Measurements from ENCODE around the gene NPAS2. TPM values are rescaled to one million over a fixed set of nuclear protein-coding genes. Genes with fewer than 3 reads are reported as not detected.

Gene NPAS2
- total RNA-seq, 3 donors from 2014 or later (not counting 1 experiment from before 2014, with no cell fraction given) = not detected

DNA sequence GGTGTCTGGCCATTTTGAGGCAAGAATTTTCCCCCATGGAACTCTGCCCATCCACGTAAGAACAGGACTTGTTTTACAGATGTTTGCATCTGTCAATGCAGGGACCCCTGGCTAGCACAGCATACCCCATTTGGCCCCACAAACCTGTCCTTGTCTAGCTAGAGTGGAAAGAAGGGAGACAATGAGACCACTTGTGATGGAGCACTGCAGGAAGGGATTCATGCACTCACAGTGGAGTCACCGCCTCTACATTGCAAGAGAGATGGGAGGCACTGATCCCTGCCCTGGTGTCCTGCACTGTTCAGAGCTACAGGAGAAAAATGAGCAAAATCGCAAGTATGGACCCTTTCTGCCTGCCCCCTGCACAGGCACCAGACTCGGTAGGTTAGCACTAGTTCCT lies 32.5 kb downstream of the NPAS2 start:
- TF ChIP-seq, protein P1, sequence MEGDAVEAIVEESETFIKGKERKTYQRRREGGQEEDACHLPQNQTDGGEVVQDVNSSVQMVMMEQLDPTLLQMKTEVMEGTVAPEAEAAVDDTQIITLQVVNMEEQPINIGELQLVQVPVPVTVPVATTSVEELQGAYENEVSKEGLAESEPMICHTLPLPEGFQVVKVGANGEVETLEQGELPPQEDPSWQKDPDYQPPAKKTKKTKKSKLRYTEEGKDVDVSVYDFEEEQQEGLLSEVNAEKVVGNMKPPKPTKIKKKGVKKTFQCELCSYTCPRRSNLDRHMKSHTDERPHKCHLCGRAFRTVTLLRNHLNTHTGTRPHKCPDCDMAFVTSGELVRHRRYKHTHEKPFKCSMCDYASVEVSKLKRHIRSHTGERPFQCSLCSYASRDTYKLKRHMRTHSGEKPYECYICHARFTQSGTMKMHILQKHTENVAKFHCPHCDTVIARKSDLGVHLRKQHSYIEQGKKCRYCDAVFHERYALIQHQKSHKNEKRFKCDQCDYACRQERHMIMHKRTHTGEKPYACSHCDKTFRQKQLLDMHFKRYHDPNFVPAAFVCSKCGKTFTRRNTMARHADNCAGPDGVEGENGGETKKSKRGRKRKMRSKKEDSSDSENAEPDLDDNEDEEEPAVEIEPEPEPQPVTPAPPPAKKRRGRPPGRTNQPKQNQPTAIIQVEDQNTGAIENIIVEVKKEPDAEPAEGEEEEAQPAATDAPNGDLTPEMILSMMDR (IDR thresholded peaks at IDR 0.05) = no peak
- no peaks in the 10 kb centered on the region for H3K9me3 ChIP-seq (ENCODE audit: control insufficient read depth, insufficient read depth, low read length)
- no peaks in the 10 kb centered on the region for H3K4me1 Mint-ChIP-seq
- no peaks in the 10 kb centered on the region for H3K9me3 Mint-ChIP-seq
- no peak for ATAC-seq
- no peak overlapping the region for H3K27ac Mint-ChIP-seq
- H3K27me3 Mint-ChIP-seq (ENCODE audit: low read depth in 2 of 2) = peaks cover 24 to 29% of the 10 kb centered on the region in 2 donors
- intact Hi-C loops (cut with micrococcal nuclease) = no loop called here
- H3K4me1 ChIP-seq (ENCODE audit: control insufficient read depth, insufficient read depth, low read length) = no peaks in the 10 kb centered on the region
- 99% methylated on average over 3 of the region's 4 CpGs for WGBS (ENCODE audit: insufficient coverage)
- no peaks in the 10 kb centered on the region for H3K36me3 Mint-ChIP-seq
- H3K36me3 ChIP-seq (ENCODE audit: control insufficient read depth, insufficient read depth, low read length) = no peaks in the 10 kb centered on the region
- H3K27me3 ChIP-seq (ENCODE audit: control insufficient read depth, insufficient read depth, low read length) = no peaks in the 10 kb centered on the region
- no peak overlapping the region for H3K27ac ChIP-seq (ENCODE audit: low read length)
- no peak overlapping the region for H3K4me3 Mint-ChIP-seq
- DNase-seq = no peak
- no peak overlapping the region for H3K4me3 ChIP-seq (ENCODE audit: low read length)

GRCh38 chr2:100852999-100853908 lies 33.3 kb downstream of the NPAS2 start:
- intact Hi-C loops (cut with micrococcal nuclease) = no loop called here

DNA sequence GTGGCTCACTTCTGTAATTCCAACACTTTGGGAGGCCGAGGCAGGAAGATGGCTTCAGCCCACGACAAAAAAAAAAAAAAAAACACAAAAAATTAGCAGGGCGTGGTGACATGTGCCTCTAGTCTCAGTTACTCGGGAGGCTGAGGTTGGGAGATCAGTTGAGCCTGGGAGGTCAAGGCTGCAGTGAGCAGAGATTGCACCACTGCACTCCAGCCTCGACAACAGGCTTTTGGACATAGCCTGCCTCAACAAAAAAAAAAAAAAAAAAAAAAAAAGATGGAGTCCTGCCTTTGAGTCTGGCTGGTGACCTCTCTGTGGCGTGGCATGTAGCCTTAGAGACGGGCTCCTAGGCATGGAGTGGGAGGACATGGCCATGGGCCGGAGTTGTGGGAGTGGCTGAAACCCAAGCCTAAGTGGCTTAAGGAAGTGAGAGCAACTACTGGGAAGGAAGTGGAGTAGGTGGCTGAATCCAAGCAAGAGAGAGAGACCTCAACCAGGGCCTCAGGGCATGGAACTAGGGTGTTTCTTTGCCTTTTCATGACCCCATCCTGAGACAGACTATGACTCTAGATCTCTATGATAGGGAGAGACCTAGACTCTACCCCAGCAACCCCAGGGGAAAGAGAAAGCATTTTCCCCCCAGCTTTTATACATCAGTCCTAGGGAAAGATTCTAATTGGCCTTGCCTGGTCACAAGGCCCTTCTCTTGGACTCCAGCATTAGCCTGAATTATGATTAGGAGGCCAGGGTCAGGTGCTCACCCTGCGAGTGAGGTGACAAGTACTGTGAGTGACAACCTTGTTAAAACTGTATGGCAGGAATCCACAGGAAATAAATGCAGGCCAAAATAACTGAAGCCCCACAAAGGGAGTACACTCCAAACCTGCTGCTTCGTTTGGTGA lies 34.2 kb downstream of the NPAS2 start:
- ATAC-seq = no peak
- Histone ChIP-seq H3K36me3 (ENCODE audit: control insufficient read depth, insufficient read depth, low read length) (no peaks in the 10 kb centered on the region), H3K4me3 (ENCODE audit: low read length) (no peak overlapping the region), H3K27ac (ENCODE audit: low read length) (no peak overlapping the region), H3K4me1 (ENCODE audit: control insufficient read depth, insufficient read depth, low read length) (no peaks in the 10 kb centered on the region), H3K27me3 (ENCODE audit: control insufficient read depth, insufficient read depth, low read length) (no peaks in the 10 kb centered on the region), H3K9me3 (ENCODE audit: control insufficient read depth, insufficient read depth, low read length) (no peaks in the 10 kb centered on the region)
- intact Hi-C loops (cut with micrococcal nuclease) = no loop called here
- Mint-ChIP-seq H3K4me3 (no peak overlapping the region), H3K9me3 (no peaks in the 10 kb centered on the region), H3K4me1 (no peaks in the 10 kb centered on the region), H3K27me3 (ENCODE audit: low read depth in 2 of 2) (peaks cover 12 to 17% of the 10 kb centered on the region in 2 donors), H3K27ac (no peak overlapping the region), H3K36me3 (no peaks in the 10 kb centered on the region)
- DNase-seq = no peak
- WGBS (ENCODE audit: insufficient coverage) = 89% methylated on average over 10 of the region's 10 CpGs
- TF ChIP-seq, protein P1 (IDR thresholded peaks at IDR 0.05) = no peak

More at GRCh38 chr2:100852999-100853908, 33.3 kb downstream of the NPAS2 start:
- DNase-seq = no peak
- WGBS (ENCODE audit: insufficient coverage) = 87% methylated on average over 14 of the region's 14 CpGs
- no peaks in the 10 kb centered on the region for H3K9me3 ChIP-seq (ENCODE audit: control insufficient read depth, insufficient read depth, low read length)
- no peaks in the 10 kb centered on the region for H3K36me3 ChIP-seq (ENCODE audit: control insufficient read depth, insufficient read depth, low read length)
- H3K27ac ChIP-seq (ENCODE audit: low read length) = no peak overlapping the region
- ATAC-seq = no peak
- H3K27me3 ChIP-seq (ENCODE audit: control insufficient read depth, insufficient read depth, low read length) = no peaks in the 10 kb centered on the region
- no peak overlapping the region for H3K4me3 ChIP-seq (ENCODE audit: low read length)
- no peaks in the 10 kb centered on the region for H3K9me3 Mint-ChIP-seq
- H3K4me1 Mint-ChIP-seq = no peaks in the 10 kb centered on the region
- peaks cover 19 to 21% of the 10 kb centered on the region in 2 donors for H3K27me3 Mint-ChIP-seq (ENCODE audit: low read depth in 2 of 2)
- H3K4me3 Mint-ChIP-seq = no peak overlapping the region
- no peaks in the 10 kb centered on the region for H3K36me3 Mint-ChIP-seq
- no peaks in the 10 kb centered on the region for H3K4me1 ChIP-seq (ENCODE audit: control insufficient read depth, insufficient read depth, low read length)
- H3K27ac Mint-ChIP-seq = no peak overlapping the region
- TF ChIP-seq, protein P1 (IDR thresholded peaks at IDR 0.05) = no peak

Measured in natural killer cell (primary cell).